Coronary artery (tissue), 2 donors: ENCODE measurements around the gene FADS3.

Experiments used
- DNase-seq: peaks from one replicate; pipeline ENCODE4 v3.0.0-alpha.2; 2017; ENCODE audit warnings: low spot score
- H3K27ac ChIP-seq, 2 donors: fragments of 200-600 bp; sonication (generic); one replicate each; pipeline ENCODE4 v1.5.1; 2016 to 2019
- H3K4me3 ChIP-seq: fragments of 200-600 bp; sonication (generic); 2 replicates; pipeline ENCODE4 v1.5.1; 2016; ENCODE audit warnings: mild to moderate bottlenecking, moderate library complexity
- CTCF ChIP-seq: fragments of 200-600 bp; sonication (generic); IDR thresholded peaks from one replicate; pipeline ENCODE4 v1.5.1; 2019; ENCODE audit warnings: antibody characterized with exemption

Gene FADS3

GRCh38 chr11:61879152-61879551 is 12.2 kb downstream of the FADS3 start:
- no peak for TF ChIP-seq CTCF
- no peak overlapping the region for H3K4me3 ChIP-seq
- no peak overlapping the region for H3K27ac ChIP-seq
- no peak for DNase-seq

- DNase-seq: no peak
- no peak for TF ChIP-seq CTCF
- Histone ChIP-seq H3K27ac (no peak overlapping the region), H3K4me3 (no peak overlapping the region)
These were observed 15.6 kb downstream of the FADS3 start for GRCh38 chr11:61875698-61876097.

- H3K4me3 ChIP-seq: no peak overlapping the region
- DNase-seq: no peak
- H3K27ac ChIP-seq: peak overlapping the region in 1 of 2 donors; percentile 47
- no peak for TF ChIP-seq CTCF
These were observed 16.5 kb downstream of the FADS3 start for GRCh38 chr11:61874853-61875252.

GRCh38 chr11:61874377-61874809 is 17.0 kb downstream of the FADS3 start:
- no peak for DNase-seq
- Histone ChIP-seq H3K4me3 (no peak overlapping the region), H3K27ac (peak overlapping the region; percentile 7 to 47)
- TF ChIP-seq CTCF: no peak

GRCh38 chr11:61873588-61874376 is 17.6 kb downstream of the FADS3 start:
- H3K4me3 ChIP-seq: no peak overlapping the region
- H3K27ac ChIP-seq: peak overlapping the region; percentile 7 to 47
- TF ChIP-seq CTCF: no peak
- DNase-seq: no peak

GRCh38 chr11:61872935-61873565 is 18.3 kb downstream of the FADS3 start:
- H3K4me3 ChIP-seq: no peak overlapping the region
- no peak for TF ChIP-seq CTCF
- DNase-seq: no peak
- H3K27ac ChIP-seq: no peak overlapping the region

GRCh38 chr11:61871158-61871597 is 20.2 kb downstream of the FADS3 start:
- Histone ChIP-seq H3K4me3 (no peak overlapping the region), H3K27ac (peak overlapping the region; percentile 43 to 66)
- TF ChIP-seq CTCF: peak; percentile 91
- peak; percentile 89 for DNase-seq
